HG03432 (cell line): Measurements from ENCODE around the gene CDK18.
A peak's percentile ranks its signal among the peaks of the same experiment; 100 is the strongest.
"Not testable (repeated sequence)": the region's sequence is repeated elsewhere in the genome, so short reads cannot be mapped to it uniquely, and the experiment has no call there.

Experiments used
- ATAC-seq: cut with Tn5 transposase; IDR thresholded peaks from one replicate; pipeline ENCODE4 v1.9.1; 2021; ENCODE audit warnings: mild to moderate bottlenecking, moderate library complexity; ENCODE audit not compliant: unreplicated experiment

CDK18 gene

DNA sequence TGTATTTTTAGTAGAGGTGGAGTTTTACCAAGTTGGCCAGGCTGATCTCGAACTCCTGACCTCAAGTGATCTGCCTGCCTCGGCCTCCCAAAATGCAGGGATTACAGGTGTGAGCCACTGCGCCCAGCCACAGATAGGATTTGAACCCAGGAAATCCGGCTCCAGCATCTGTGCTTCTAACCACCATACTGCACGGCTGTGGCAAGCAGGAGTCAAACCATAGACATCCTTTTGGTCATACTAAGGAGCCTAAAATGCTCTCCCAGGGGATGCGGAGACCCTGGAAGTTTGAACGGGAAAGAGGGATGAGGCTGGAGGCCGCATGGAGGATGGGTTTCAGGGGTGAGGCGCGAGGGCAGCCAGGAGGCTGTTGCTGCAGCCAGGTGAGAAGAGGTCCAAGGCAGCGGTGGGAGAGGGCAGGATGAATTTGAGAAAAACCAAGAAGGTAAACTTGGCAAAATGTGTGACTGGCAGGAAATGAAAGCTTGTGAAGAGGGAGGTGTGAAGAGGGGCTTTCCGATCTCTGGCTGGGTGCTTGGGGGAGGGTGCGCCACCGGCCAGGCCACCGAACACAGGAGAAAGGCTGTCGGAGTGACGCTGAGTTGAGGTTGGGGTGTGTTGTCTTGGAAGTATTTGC lies 24.0 kb upstream of the CDK18 start:
- peak; percentile 59 for ATAC-seq

DNA sequence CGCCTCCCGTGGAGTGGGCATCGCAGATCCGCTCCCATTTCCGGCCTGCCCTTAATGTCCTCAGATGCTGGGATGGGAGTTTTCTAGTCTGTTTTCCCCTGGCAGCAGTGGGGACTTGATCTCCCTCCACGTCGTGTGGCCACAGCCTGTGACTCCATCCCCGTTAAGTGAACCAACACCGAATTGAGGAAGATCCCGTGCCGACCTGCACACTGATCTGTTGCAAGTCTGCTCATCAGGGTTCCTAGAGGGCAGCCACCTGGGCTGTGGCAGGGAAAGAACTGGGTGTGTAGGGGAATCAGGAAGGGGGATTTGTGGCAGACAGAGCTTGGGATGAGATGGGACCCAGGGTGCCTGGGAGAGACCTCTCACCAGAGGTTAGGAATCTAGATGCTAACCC lies 23.3 kb upstream of the CDK18 start:
- ATAC-seq, result peak; percentile 7

DNA sequence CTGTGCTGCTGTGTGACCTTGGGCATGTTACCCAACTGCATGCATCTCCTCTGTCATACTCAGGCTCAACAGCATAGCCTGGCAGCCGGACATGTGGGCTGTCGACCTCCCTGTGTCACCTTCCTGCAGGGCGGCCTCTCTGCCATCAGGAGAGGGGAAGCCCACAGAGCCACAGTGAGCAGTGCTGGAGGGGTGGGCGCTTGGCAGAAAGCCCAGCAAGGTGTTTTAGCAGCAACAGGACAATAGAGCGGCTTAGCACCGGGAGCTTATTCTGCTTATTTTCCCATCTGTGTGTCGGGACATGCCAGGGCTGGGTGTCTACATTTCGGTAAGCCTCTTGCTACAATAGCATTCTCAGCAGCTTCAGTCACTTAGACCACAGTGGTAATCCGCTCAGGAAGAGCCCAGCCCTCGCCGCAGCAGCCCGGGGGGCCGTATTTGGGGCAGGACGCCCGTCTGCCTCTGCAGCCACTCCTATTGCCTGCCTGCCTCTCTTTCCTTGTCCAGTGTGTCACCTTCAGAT lies 22.8 kb upstream of the CDK18 start:
- ATAC-seq, result no peak

DNA sequence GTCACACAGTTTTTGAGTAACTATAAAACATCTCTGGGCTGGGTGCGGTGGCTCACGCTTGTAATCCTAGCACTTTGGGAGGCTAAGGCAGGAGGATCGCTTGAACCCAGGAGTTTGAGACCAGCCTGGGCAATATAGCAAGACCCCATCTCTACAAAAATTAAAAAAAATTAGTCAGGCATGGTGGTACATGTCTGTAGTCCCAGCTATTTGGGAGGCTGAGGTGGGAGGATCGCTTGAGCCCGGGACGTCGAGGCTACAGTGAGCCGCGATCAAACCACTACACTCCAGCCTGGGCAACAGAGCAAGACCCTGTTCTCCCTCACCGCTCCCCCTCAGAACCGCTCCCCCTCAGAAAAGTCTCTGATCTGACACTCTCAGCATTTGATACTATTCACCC lies 21.9 kb upstream of the CDK18 start:
- ATAC-seq, result not testable (repeated sequence)

DNA sequence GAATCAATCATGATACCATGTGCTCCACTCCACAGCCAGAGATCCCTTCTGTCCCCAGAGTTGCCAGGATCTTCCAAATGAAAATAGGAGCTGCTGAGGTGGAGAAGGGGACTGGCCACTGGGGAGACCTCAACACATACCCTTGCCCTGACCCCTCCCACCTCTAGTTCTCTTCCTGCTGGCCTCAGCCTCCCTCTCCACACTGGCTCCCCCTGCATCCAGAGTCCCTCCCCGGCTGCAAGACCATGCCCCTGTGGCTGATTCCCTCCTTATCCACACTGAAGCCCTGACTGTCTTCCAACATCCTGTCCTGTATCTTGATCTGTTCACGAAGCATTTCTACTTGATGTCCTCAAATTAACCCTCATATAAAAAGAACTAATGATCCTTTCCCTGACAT lies 21.1 kb upstream of the CDK18 start:
- ATAC-seq, result no peak

DNA sequence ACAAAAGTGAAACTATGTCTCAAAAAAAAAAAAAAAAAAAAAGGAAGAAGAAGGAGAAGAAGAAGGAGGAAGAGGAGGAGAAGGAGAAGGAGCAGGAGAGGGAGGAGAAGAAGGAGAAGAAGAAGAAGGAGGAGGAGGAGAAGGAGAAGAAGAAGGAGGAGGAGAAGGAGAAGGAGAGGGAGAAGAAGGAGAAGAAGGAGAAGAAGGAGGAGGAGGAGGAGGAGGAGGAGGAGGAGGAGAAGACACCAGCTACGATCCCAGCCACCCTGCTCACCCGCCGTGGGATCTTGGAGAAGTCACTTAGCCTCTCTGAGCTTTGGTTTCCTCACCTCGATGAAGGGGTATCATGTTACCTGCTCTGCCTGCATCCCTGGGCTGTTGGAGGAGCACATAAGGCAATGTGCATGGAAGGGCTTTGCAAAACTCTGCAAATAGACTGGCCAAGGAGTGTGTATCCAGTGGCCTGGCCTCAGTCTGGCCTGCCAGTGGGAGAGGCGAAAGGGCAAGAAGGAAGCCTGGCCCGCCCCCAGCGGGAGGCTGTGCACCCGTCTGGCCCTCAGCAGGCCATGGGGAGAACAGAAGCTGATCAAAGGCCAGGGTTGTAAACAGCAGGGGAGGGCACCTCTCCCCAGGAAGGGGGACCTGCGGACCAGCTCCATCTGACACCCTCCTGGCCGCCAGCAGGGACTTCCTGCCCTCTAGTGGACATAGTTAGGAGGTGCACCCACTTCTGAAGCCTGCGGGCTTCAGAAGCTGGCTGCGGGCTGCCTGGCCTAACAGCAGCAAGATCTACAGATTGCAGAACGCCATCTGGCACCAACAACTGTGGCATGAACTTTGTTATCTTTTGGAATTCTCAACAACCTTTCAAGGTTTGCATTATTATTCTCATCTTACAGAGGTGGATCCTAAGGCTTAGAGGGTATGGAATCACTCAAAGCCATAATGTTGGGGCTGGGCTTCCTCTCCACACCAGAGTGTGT lies 19.2 kb upstream of the CDK18 start:
- ATAC-seq, result no peak

DNA sequence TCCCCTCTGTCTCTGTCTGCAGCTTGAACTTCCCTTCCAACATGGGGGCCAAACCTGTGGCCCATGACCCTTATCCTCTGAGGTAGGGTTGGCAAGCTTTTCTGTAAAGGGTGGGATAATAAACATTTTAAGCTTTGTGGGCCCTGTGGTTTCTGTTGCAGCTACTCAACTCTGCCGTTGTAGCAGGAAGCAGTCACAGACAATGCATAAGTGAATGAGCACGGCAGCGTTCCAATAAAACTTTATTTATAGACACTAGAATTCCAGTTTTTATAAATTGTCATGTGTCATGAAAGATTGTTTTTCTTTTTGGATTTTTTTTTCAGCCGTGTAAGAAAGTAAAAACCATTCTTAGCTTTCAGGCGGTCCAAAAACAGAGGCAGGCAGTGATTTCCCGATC lies 18.2 kb upstream of the CDK18 start:
- ATAC-seq, result no peak

DNA sequence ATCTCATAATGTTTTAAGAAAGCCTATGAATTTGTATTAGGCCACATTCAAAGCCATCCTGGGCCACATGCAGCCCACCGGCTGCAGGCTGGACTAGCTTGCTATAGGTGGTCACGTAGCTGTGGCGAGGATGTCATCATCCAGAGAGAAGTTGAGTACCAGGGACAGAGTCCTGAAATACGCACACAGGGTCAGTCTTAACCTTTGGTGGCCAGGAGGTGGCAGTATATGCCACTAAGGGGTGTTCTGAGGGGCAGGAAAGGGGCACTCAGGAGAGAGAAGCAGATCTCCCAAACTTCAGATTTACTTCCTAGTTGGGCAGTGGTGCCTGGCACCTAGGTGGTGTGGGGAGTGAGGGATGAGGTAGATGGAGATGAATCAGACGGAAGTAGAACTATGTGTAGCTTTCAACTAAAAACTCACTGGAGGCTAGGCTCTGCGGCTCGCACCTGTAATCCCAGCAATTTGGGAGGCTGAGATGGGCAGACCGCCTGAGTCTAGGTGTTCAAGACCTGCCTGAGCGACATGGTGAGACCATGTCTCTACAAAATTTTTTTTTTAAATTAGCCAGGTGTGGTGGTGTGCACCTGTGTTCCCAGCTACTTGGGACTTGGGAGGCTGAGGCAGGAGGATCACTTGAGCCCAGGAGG lies 16.3 kb upstream of the CDK18 start:
- no peak for ATAC-seq

DNA sequence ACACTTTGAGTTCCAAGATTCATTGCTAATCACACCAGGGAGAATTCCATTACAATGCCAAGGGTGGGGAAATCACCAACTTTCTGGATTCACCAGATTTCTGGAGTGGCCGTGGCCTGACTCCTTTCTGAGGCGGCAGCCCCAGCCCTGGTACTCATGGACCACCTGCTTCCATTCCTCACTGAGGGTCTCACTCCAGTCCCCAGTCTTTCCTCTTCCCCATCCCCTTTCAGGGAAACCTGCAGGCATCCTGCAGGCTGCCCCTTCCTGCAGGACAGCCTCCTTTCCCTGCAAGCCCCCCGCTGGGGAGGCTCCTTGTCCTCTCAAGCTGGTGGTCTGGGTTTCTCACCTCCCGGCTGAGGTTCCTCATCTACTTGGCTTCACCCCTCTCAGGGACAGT lies 12.7 kb upstream of the CDK18 start:
- ATAC-seq, result no peak

DNA sequence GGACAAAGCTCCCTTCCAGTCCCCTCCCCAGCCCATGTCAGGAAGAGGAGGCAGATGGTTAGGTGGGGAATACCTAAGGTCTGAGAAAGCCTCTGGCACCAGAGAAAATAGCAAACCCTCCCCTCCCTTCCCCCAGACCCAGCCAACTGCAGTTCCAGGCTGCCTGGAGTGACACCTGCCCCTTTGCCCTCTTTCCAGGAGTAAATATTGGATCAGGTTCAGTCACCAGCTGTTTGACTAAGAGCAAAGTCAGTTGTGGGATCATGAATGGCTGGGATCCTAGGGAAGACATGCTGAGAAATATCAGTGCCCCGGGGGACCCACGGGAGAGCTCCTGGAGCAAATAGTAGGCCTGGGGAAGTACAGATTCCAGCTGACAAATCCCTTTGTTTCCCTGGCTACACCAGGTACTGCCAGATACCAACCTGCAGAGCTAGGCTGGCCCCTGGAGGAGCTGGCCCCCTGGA lies 12.2 kb upstream of the CDK18 start:
- ATAC-seq, result no peak

DNA sequence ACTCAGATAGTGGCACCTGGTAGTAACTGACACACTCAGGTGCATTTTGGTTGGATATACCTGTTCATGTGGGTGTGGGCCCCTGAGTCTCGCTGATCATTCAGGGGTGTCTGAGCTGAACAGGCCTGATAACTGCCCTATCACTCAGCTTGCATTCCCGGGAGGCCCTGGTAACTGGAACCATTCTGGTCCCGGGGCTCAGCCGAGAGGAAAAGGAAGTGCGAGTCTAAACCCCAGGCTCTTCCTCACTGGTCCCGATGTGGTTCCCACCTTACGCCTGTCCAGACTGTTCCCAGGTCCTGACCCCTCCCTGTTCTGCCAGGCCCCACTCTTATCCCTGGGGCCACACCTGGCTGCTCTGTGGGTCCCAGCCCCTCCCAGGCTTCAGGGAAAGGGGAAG lies 11.7 kb upstream of the CDK18 start:
- ATAC-seq, result no peak

DNA sequence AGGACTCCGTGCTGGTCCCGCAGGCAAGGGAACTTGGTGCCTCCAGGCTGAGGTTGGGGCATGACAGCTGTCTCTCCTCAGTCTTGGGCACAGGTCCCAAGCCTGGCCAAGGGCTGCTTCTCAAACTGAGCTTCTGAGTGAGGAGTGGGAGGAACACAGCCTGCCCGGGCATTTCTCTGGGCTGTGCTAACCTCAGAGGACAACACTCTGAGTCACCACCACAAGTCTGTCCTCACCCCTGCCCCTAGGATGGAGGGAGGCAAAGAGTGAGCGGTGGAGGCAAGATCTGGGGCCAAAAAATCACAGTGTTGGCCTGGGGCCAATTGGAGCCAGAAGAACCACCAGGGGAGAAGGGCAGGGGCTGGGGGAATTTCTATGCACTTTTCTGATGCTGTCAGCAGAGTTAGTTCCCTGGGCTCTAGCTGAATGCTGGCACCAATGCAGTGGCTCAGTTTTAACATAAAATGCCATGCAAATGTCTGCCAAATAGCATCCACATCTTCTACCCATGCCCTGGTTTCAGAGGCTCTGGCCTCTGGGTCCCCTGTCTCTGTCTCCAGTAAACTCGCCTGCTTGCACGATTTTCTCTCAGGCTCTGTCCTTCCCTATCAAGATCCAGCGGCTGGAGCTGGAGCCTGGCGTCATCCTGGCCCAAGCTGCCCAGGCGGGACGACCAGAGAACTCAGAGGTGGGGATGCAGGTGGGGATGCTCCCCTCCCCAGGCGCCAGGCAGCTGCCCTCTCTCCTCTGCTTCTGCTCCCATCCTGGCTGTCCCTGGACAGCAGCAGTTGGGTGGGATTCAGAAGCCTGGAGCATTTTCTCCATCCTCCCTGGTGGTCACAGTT lies 11.0 kb upstream of the CDK18 start:
- ATAC-seq, result no peak

DNA sequence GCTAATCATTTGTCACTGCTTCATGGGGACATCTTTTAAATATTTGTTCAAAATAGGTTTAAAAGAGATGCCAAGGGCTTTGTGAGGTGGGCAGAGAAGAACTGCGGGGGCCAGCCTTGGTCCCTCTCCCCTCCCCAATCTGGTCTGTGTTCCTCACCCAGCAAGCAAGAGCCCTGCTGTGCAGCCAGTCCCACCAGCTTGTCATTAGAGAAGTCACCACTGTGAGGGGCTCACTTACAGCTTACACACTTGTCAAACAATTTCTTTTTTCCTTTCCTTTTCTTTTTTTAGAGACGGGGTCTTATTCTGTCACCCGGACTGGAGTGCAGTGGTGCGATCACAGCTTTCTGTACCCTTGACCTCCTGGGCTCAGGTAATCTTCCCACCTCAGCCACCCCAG lies 10.4 kb upstream of the CDK18 start:
- no peak for ATAC-seq

DNA sequence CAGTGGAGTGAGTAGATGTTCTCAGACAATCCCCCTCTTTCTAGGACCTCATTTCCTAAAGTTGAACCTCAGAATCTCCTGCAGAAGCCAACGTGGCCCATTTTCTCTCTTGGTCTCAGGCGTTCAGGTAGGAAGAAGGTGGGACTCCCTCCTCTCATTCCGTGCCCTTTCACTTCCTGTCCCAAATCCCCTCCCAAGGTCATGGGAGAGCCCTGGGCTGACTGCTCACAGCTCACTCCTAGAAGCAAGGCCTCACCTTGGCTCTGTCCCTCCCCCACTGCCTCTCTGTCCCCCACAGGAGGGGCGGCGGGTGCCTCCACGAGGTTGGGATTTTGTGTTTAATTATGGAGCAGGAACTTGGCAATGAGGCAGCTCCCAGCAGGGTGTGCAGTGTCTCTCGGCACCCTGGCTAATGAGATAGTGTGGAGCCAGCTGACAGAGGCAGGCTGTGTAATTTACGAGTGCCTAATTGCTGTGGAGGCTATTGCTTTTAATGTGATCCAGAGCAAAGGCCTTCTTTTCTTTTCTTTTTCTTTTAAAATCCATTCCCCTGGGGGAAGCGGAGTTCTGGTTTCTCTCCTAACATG lies 9.1 kb upstream of the CDK18 start:
- no peak for ATAC-seq

DNA sequence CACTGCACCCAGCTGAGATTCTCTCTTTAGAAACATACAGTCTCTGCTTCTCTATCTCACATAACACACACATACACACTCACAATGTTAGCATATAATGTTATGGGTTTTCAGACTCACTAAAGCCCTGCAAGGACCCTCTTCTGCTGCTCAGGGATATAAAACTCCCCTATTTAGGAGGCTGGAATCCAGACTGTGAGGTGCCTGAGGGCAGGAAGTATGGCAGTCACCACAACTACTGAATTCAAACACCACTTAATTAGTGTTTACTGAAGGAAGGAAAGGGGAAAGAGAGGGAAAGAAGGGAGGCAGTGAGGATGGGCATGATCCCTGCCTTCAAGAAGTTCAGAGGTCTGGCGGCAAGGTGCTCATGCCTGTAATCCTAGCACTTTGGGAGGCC lies 7.8 kb upstream of the CDK18 start:
- no peak for ATAC-seq

DNA sequence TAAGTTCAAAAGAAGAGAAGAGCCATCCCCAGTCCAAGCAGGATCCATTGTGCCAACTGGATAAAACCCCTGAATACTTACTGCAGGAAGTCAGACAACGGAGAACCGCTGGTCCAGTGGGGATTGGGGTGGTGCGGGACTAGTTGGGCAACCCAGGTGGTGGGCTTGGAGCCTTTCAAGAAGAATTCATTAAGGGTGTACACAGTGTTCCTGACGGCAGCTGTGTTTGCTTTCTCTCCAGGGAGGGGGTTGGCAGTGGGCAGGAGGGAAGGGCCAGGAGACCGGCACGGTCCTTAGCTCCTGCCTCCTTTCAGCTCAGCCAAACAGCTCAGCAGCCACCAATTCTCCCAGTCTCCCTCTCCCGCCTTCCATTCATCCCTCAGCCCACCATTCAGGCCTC lies 7.1 kb upstream of the CDK18 start:
- ATAC-seq, result no peak

DNA sequence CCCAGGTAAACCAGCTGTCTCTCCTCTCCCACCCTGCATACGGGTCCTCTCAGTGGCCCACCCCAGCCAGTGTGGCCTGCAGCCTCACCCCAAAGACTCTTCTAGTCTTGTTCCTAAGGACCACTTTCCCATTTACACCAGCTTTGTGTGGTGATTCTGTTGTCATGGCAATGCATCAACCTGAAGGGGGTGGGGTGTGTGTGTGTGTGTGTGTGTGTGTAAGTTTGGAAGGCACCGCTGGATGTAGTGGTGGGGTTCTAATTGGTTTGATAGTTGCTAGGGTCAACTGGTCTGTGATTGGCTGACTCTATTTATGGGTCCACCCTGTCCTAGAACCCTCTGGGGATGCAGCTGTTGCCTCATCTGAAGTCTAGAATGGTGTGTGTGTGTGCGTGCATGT lies 4.7 kb upstream of the CDK18 start:
- no peak for ATAC-seq

DNA sequence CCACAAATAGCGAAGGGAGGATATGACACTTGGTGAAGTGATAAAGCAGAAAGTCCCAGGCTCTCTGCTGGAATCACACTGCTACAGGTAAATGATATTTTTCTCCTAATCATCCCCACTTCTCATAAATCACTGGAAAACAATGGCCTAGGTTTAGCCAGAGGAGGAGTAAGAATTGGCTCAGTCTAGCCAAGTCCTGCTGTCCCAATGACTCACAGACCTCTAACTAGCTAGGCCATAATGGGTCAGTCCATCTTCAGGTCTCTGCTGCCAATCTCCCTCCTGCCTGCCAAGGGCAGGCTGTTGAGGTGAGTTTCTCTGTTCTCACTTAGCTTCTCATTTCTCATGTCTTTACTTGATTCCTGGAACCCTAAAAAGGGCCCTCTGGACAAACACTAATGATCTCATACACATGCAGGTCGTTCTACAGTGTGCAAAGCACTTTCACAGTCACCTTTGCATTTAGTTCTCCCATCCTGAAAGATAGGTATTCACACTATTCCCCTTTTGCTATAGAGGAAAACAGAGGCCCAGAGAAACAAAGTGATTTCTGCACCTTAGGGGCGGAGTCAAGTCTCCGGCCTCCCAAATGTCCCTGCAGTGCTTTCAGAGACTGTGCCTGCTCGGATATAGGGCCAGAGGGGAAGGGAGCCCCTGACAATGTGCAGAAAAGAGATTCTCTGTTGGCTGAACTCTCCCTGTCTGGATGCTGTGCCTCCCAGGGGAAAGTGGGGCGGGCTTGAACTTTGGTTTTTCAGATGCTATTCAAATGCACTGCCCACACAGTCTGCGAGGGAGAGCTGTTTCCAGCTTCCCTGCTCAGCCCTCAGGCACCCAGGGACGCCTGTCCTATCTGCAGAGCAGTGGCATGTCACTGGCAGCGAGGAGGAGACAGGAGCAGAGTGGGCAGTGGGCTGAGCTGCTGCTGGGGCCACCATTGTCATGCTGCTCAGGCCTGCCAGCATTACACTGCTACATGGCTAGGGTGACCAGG lies 3.9 kb upstream of the CDK18 start:
- no peak for ATAC-seq
